Aorta (tissue), 5 donors: ENCODE measurements around the gene FHIT. TPM values are rescaled to one million over a fixed set of nuclear protein-coding genes. Genes with fewer than 3 reads are reported as not detected.

Source experiments
- ATAC-seq: fragments of 200-7000 bp; cut with Tn5 transposase; one replicate; pipeline ENCODE4 v1.9.1; 2022; ENCODE audit warnings: moderate library complexity; ENCODE audit not compliant: low FRiP score
- DNase-seq, 2 donors: peaks; one replicate each; pipeline ENCODE4 v3.0.0-alpha.2; 2020
- H3K27ac ChIP-seq, 2 donors: one replicate each; pipeline ENCODE4 v1.5.1; 2013; ENCODE audit warnings: low read length in 2 of 2, mild to moderate bottlenecking in 2 of 2, moderate library complexity in 2 of 2, control low read depth in 1 of 2, inconsistent platforms in 1 of 2, low read depth in 1 of 2
- H3K27me3 ChIP-seq, 2 donors: one replicate each; pipeline ENCODE4 v1.6.1; 2013; ENCODE audit warnings: control low read depth in 1 of 2, low read length in 1 of 2, mild to moderate bottlenecking in 1 of 2, moderate library complexity in 1 of 2; ENCODE audit not compliant: insufficient read depth in 2 of 2, control insufficient read depth in 1 of 2
- H3K36me3 ChIP-seq, 2 donors: one replicate each; pipeline ENCODE4 v1.6.1; 2013; ENCODE audit warnings: control low read depth in 1 of 2, low read length in 1 of 2, mild to moderate bottlenecking in 1 of 2; ENCODE audit not compliant: insufficient read depth in 2 of 2, control insufficient read depth in 1 of 2
- H3K4me1 ChIP-seq, 2 donors: one replicate each; pipeline ENCODE4 v1.6.1; 2013; ENCODE audit warnings: low read length in 2 of 2, control low read depth in 1 of 2, mild to moderate bottlenecking in 1 of 2, moderate library complexity in 1 of 2; ENCODE audit not compliant: insufficient read depth in 2 of 2, control insufficient read depth in 1 of 2
- H3K4me3 ChIP-seq, 2 donors: one replicate each; pipeline ENCODE4 v1.5.1; 2013; ENCODE audit warnings: low read length in 2 of 2, control low read depth in 1 of 2, mild to moderate bottlenecking in 1 of 2
- H3K9me3 ChIP-seq: one replicate; pipeline ENCODE4 v1.6.1; 2013; ENCODE audit warnings: mild to moderate bottlenecking, low read length; ENCODE audit not compliant: control insufficient read depth
- WGBS, 2 donors: extraction: QIAGEN DNeasy Blood & Tissue Kit; methylation state at CpG; one replicate each; pipeline ENCODE4 v1.1.7; 2013; 5-methylcytosine and 5-hydroxymethylcytosine counted together
- intact Hi-C, 2 donors: fragments of 100-400 bp; cut with DNase I; formaldehyde crosslinking; loops; one replicate each; pipeline versions ENCODE4 v1.14.2 to v1.15.0; 2022
- polyA plus RNA-seq, 2 donors: library from polyadenylated mRNA; stranded (reverse); fragments of 200-250 nt; gene quantifications; one replicate each; pipeline ENCODE4 v1.2.3, GENCODE V29; 2013
- total RNA-seq, 2 donors: library from RNA; stranded (reverse); fragmentation: NEBNext Ultra II Directional; extraction: Animal tissue kit (Norgen Biotek cat#: 25700); gene quantifications; one replicate each; pipeline ENCODE4 v1.2.1, GENCODE V29; 2021
- donor health status: healthy with polysubstance abuse.
- donor health status: Bipolar disorder and iron deficiency.
- donor health status: DM: no; HTN: no; CAD: no.
- donor health status: DM: no; HTN: no; CAD: no.
- donor health status: DM: yes; HTN: yes; CAD: no.

Gene FHIT
- total and polyA plus RNA-seq, 4 donors = 1.1 to 9.2 (median 3.0) TPM

- WGBS, 2 donors = 13 to 15% methylated on average over 3 of the region's 3 CpGs
- Histone ChIP-seq H3K36me3 (no peaks in the 10 kb centered on the region), H3K9me3 (no peaks in the 10 kb centered on the region), H3K27me3 (no peaks in the 10 kb centered on the region), H3K4me3 (no peak overlapping the region), H3K4me1 (no peaks in the 10 kb centered on the region), H3K27ac (no peak overlapping the region)
- no peak for ATAC-seq
- intact Hi-C loops = no loop called here
- no peak for DNase-seq
Measured at GRCh38 chr3:61155701-61156292, 95.5 kb downstream of the FHIT start.

GRCh38 chr3:61154457-61155198 is 96.6 kb downstream of the FHIT start:
- Histone ChIP-seq H3K4me1 (no peaks in the 10 kb centered on the region), H3K4me3 (no peak overlapping the region), H3K27me3 (no peaks in the 10 kb centered on the region), H3K36me3 (no peaks in the 10 kb centered on the region), H3K27ac (no peak overlapping the region), H3K9me3 (no peaks in the 10 kb centered on the region)
- WGBS, 2 donors = 70 to 81% methylated on average over 7 of the region's 7 CpGs
- no peak for DNase-seq
- intact Hi-C loops = no loop called here
- ATAC-seq = no peak

- ATAC-seq = no peak
- intact Hi-C loops = no loop called here
- no peak for DNase-seq
- Histone ChIP-seq H3K27ac (no peak overlapping the region), H3K4me1 (no peaks in the 10 kb centered on the region), H3K4me3 (no peak overlapping the region), H3K27me3 (no peaks in the 10 kb centered on the region), H3K36me3 (no peaks in the 10 kb centered on the region), H3K9me3 (no peaks in the 10 kb centered on the region)
- WGBS, 2 donors = 97 to 98% methylated on average over 1 of the region's 1 CpG
Measured at GRCh38 chr3:61152071-61152470, 99.2 kb downstream of the FHIT start.

- Histone ChIP-seq H3K9me3 (no peaks in the 10 kb centered on the region), H3K36me3 (no peaks in the 10 kb centered on the region), H3K4me1 (no peaks in the 10 kb centered on the region), H3K4me3 (no peak overlapping the region), H3K27me3 (no peaks in the 10 kb centered on the region), H3K27ac (no peak overlapping the region)
- no peak for ATAC-seq
- intact Hi-C loops = no loop called here
- no peak for DNase-seq
Measured at GRCh38 chr3:61149236-61149635, 102.0 kb downstream of the FHIT start.

- DNase-seq (no peak), ATAC-seq (no peak)
- no peak overlapping the region for H3K27ac ChIP-seq
- no peak overlapping the region for H3K4me3 ChIP-seq
- no peaks in the 10 kb centered on the region for H3K27me3 ChIP-seq
- H3K9me3 ChIP-seq = no peaks in the 10 kb centered on the region
- intact Hi-C loops = no loop called here
- H3K4me1 ChIP-seq = no peaks in the 10 kb centered on the region
- no peaks in the 10 kb centered on the region for H3K36me3 ChIP-seq
- 61 to 76% methylated on average over 3 of the region's 3 CpGs for WGBS, 2 donors
Measured at GRCh38 chr3:61146010-61146890, 105.0 kb downstream of the FHIT start.

GRCh38 chr3:61141697-61142096 is 109.6 kb downstream of the FHIT start:
- H3K27me3 ChIP-seq = no peaks in the 10 kb centered on the region
- no peak for DNase-seq
- WGBS, 2 donors = 51 to 59% methylated on average over 3 of the region's 3 CpGs

GRCh38 chr3:61141227-61141626 is 110.0 kb downstream of the FHIT start:
- Histone ChIP-seq H3K4me1 (no peaks in the 10 kb centered on the region), H3K27ac (no peak overlapping the region), H3K9me3 (no peaks in the 10 kb centered on the region), H3K36me3 (no peaks in the 10 kb centered on the region), H3K27me3 (no peaks in the 10 kb centered on the region), H3K4me3 (no peak overlapping the region)
- DNase-seq (no peak), ATAC-seq (no peak)
- intact Hi-C loops = no loop called here
- WGBS, 2 donors = 77 to 81% methylated on average over 4 of the region's 4 CpGs

More at GRCh38 chr3:61141697-61142096, 109.6 kb downstream of the FHIT start:
- Histone ChIP-seq H3K9me3 (no peaks in the 10 kb centered on the region), H3K27ac (no peak overlapping the region), H3K36me3 (no peaks in the 10 kb centered on the region), H3K4me1 (no peaks in the 10 kb centered on the region), H3K4me3 (no peak overlapping the region)
- intact Hi-C loops = no loop called here
- no peak for ATAC-seq

GRCh38 chr3:61139686-61140085 is 111.6 kb downstream of the FHIT start:
- Histone ChIP-seq H3K4me3 (no peak overlapping the region), H3K27ac (no peak overlapping the region), H3K36me3 (no peaks in the 10 kb centered on the region), H3K9me3 (no peaks in the 10 kb centered on the region), H3K4me1 (no peaks in the 10 kb centered on the region), H3K27me3 (no peaks in the 10 kb centered on the region)
- intact Hi-C loops = no loop called here
- ATAC-seq = no peak
- WGBS, 2 donors = 96 to 97% methylated on average over 4 of the region's 4 CpGs
- no peak for DNase-seq
